AG10803 (cell line): Measurements from ENCODE around the gene DISP2.
A peak's percentile ranks its signal among the peaks of the same experiment; 100 is the strongest.

Experiments used
- DNase-seq: peaks from one replicate; pipeline ENCODE4 v3.0.0; 2010; ENCODE audit warnings: low read depth
- H3K4me3 ChIP-seq: 2 replicates; pipeline ENCODE4 v1.5.1; 2011; ENCODE audit warnings: mild to moderate bottlenecking, low read length, control low read depth
- TF ChIP-seq, protein P1 (sequence below): conservative IDR thresholded peaks from 2 replicates; pipeline ENCODE4 v1.5.1; 2011; ENCODE audit warnings: mild to moderate bottlenecking, low read length, control low read depth, inconsistent platforms

DISP2 gene, protein sequence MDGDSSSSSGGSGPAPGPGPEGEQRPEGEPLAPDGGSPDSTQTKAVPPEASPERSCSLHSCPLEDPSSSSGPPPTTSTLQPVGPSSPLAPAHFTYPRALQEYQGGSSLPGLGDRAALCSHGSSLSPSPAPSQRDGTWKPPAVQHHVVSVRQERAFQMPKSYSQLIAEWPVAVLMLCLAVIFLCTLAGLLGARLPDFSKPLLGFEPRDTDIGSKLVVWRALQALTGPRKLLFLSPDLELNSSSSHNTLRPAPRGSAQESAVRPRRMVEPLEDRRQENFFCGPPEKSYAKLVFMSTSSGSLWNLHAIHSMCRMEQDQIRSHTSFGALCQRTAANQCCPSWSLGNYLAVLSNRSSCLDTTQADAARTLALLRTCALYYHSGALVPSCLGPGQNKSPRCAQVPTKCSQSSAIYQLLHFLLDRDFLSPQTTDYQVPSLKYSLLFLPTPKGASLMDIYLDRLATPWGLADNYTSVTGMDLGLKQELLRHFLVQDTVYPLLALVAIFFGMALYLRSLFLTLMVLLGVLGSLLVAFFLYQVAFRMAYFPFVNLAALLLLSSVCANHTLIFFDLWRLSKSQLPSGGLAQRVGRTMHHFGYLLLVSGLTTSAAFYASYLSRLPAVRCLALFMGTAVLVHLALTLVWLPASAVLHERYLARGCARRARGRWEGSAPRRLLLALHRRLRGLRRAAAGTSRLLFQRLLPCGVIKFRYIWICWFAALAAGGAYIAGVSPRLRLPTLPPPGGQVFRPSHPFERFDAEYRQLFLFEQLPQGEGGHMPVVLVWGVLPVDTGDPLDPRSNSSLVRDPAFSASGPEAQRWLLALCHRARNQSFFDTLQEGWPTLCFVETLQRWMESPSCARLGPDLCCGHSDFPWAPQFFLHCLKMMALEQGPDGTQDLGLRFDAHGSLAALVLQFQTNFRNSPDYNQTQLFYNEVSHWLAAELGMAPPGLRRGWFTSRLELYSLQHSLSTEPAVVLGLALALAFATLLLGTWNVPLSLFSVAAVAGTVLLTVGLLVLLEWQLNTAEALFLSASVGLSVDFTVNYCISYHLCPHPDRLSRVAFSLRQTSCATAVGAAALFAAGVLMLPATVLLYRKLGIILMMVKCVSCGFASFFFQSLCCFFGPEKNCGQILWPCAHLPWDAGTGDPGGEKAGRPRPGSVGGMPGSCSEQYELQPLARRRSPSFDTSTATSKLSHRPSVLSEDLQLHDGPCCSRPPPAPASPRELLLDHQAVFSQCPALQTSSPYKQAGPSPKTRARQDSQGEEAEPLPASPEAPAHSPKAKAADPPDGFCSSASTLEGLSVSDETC (N-terminal part only)

DNA sequence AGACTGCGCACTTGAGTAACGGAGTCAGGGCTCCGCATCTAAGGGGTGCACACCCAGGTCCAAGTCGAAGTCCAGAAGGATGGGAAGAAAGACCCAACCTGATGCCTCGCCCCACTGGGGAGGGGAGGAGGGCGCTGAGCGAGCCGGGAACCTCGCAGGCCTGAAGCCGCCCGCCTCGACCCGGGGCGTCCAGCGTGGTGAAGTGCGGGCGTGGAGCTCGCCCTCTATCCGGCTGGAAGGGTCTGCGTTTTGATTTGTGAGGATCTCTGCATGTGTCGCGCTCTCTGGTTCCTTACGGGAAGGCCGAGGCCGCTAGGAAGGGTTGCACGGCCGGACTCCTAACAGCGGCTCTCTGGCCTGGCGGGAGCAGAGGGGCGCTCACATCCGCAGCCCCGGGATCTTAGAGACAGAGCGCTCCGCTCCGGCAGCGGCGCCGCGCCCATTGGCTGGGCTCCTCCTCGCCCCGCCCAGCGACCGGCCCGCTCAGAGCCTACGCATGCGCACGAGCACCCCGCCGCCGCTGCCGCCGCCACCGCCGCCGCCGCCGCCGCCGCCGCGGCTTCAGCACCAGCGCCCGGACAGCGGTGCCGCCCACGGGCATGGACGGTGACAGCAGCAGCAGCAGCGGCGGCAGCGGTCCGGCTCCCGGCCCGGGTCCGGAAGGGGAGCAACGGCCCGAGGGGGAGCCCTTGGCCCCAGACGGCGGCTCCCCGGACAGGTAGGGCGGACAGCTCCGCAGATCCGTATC, at the start of gene DISP2:
TSS of gene DISP2 (plus strand) at position 497 of the 748 bp plus-strand sequence. CDS start at position 600, 103 bp downstream.
- TF ChIP-seq, protein P1, sequence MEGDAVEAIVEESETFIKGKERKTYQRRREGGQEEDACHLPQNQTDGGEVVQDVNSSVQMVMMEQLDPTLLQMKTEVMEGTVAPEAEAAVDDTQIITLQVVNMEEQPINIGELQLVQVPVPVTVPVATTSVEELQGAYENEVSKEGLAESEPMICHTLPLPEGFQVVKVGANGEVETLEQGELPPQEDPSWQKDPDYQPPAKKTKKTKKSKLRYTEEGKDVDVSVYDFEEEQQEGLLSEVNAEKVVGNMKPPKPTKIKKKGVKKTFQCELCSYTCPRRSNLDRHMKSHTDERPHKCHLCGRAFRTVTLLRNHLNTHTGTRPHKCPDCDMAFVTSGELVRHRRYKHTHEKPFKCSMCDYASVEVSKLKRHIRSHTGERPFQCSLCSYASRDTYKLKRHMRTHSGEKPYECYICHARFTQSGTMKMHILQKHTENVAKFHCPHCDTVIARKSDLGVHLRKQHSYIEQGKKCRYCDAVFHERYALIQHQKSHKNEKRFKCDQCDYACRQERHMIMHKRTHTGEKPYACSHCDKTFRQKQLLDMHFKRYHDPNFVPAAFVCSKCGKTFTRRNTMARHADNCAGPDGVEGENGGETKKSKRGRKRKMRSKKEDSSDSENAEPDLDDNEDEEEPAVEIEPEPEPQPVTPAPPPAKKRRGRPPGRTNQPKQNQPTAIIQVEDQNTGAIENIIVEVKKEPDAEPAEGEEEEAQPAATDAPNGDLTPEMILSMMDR: no peak
- DNase-seq: peak; percentile 70
- peak within 1 kb of the TSS; percentile 60 for H3K4me3 ChIP-seq

DNA sequence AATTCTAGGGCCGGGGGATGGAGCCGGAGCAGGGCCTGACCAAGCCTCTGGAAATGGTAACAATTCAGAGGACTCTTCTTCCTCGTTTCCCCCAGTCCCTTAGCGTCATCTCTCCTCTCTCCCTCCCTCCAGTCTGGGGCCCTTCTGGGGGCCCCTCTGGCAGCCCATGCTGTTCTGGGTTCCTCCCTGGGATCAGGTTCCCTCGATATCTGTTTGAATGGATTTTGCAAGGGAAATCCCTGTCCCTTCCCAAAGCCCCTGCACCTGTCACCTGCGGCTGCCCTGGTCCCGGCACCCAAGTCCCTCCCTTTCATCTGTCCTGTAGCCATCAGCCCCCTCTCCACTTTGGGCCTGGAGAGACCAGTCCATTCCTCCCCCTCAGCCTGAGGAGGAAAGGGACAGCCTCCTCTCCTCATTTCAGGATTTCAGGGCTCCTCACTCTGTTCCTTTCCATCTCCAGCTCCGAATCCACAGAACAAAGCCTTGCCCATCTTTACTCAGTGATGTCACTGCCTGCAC, 48.6 kb upstream of the DISP2 start:
- TF ChIP-seq, protein P1: no peak
- no peak overlapping the region for H3K4me3 ChIP-seq
- no peak for DNase-seq

DNA sequence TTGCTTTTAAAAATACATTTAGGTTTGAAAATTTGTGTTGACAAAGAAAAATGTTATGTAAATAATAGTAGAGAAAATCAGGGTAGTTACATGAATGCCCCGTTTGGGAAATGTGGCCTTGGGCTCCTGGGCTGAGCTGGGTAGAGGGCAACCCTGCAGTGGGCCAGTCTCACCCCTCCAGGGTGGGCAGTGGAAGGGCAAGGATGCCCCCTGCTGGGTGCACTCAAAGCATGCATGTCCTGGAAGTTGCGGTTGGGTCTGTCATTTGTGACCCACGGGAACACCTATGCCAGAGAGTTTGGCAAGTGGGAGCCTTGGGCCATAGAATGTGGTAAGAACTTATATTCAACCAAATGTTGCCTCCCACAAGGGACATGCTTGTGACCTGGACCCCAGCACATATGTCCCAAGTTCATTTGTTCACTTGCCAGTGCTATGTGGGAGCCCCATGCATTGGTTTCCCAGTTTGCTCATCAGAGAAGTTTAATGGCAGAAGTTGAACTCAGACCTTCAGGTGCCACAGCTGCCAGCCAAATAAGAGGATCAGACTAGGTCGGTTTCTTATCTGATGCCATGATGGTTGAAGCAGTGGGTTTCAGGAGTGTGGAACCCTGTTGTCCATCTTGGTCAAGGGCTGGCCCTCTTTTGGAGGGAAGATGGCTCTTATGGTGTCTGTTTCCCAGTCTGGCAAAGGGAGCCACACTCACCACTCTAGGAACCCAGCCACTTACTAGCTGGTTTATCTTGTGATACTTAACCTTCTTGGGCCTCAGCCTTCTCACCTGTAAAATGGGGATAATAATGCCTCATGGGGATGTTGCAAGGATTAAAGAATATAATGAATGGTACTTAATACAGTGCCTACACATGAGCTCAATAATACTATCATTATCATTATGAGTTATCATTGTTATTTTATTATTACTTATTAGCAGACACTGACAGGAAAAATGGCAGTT, 47.7 kb upstream of the DISP2 start:
- TF ChIP-seq, protein P1: peak; percentile 60
- H3K4me3 ChIP-seq: no peak overlapping the region
- DNase-seq: no peak

DNA sequence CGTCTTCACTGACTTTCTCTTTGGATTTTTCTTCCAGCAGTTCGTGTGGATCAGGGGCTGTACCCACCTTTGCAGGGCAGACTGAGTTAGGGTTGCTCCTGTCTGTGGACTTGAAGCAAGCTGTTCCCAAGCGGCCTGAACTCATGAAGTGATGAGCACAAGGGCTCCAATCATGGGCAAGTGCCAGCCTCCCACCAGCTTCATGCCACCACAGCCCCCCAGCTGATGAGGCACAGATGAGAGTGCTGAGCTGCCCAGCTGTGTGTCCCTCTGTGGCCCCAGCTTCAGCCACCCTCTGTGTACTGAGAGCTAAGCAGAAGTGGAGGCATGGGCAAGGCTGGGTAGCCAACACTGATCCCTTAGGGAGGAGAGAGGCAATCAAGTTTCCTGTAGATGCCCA, 47.0 kb upstream of the DISP2 start:
- TF ChIP-seq, protein P1: no peak
- H3K4me3 ChIP-seq: no peak overlapping the region
- no peak for DNase-seq

DNA sequence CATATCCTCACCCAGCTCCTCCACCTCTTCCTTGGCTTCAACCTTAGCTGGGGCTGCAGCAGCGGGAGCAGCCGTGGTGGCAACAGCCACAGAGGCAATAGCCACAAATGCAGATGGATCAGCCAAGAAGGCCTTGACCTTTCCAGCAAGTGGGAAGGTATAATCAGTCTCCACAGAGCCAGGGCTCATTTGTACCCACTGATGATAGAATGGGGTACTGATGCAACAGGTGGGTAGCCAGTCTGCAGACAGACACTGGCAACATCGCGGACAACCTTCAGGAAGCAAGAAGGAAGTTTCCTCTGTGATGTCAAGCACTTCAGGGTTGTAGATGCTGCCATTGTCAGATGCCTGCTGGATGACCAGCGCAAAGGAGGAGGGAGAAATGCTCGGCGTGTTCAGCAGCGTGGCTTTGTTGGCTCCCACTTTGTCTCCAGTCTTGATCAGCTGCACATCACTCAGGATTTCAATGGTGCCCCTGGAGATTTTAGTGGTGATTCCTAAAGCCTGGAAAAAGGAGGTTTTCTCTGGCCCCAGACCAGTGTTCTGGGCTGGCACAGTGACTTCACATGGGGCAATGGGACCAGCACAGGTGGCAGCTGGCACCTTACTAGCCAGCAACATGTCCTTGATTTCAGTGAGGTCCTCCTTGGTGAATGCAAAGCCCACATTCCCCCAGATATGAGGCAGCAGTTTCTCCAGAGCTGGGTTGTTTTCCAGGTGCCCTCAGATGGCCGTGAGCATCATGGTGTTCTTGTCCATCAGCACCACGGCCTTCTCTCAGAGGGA, 45.5 kb upstream of the DISP2 start:
- no peak overlapping the region for H3K4me3 ChIP-seq
- DNase-seq: no peak
- TF ChIP-seq, protein P1: no peak
